ENCODE data around the gene TLE2. TPM values are rescaled to one million over a fixed set of nuclear protein-coding genes. Genes with fewer than 3 reads are reported as not detected.
A peak's percentile ranks its signal among the peaks of the same experiment; 100 is the strongest.
"Not testable (repeated sequence)": the region's sequence is repeated elsewhere in the genome, so short reads cannot be mapped to it uniquely, and the experiment has no call there.

Gene TLE2
- total RNA-seq, 1 donor from 2014 or later = 13.7 TPM

GRCh38 chr19:3039125-3039524, 10.0 kb upstream of the TLE2 start:
- Mint-ChIP-seq H3K9me3 (ENCODE audit: low read depth) (no peaks in the 10 kb centered on the region), H3K4me3 (ENCODE audit: unreplicated experiment) (no peak overlapping the region), H3K36me3 (ENCODE audit: low read depth) (no peaks in the 10 kb centered on the region), H3K27ac (ENCODE audit: unreplicated experiment) (no peak overlapping the region), H3K27me3 (ENCODE audit: low read depth) (peaks cover 5% of the 10 kb centered on the region), H3K4me1 (ENCODE audit: low read depth) (peaks cover 20% of the 10 kb centered on the region)
- DNase-seq (ENCODE audit: low spot score) = no peak
- no peak for TF ChIP-seq CTCF (IDR thresholded peaks at IDR 0.05)

GRCh38 chr19:3038214-3038613, 9.1 kb upstream of the TLE2 start:
- Mint-ChIP-seq H3K4me1 (ENCODE audit: low read depth) (peaks cover 20% of the 10 kb centered on the region), H3K27me3 (ENCODE audit: low read depth) (peaks cover 11% of the 10 kb centered on the region), H3K9me3 (ENCODE audit: low read depth) (no peaks in the 10 kb centered on the region), H3K27ac (ENCODE audit: unreplicated experiment) (no peak overlapping the region), H3K36me3 (ENCODE audit: low read depth) (no peaks in the 10 kb centered on the region), H3K4me3 (ENCODE audit: unreplicated experiment) (no peak overlapping the region)
- TF ChIP-seq CTCF (IDR thresholded peaks at IDR 0.05) = no peak
- DNase-seq (ENCODE audit: low spot score) = no peak

GRCh38 chr19:3036977-3037544, 8.0 kb upstream of the TLE2 start:
- peak; percentile 25 for TF ChIP-seq CTCF (IDR thresholded peaks at IDR 0.05)
- not testable (repeated sequence) for H3K27ac Mint-ChIP-seq (ENCODE audit: unreplicated experiment); H3K9me3 Mint-ChIP-seq (ENCODE audit: low read depth); DNase-seq (ENCODE audit: low spot score); H3K36me3 Mint-ChIP-seq (ENCODE audit: low read depth)
- H3K4me1 Mint-ChIP-seq (ENCODE audit: low read depth) = peaks cover 20% of the 10 kb centered on the region
- peaks cover 18% of the 10 kb centered on the region for H3K27me3 Mint-ChIP-seq (ENCODE audit: low read depth)
- peak overlapping the region; percentile 83 for H3K4me3 Mint-ChIP-seq (ENCODE audit: unreplicated experiment)

GRCh38 chr19:3036119-3036976, 7.3 kb upstream of the TLE2 start:
- Mint-ChIP-seq H3K27me3 (ENCODE audit: low read depth) (peaks cover 23% of the 10 kb centered on the region), H3K36me3 (ENCODE audit: low read depth) (peaks cover 2% of the 10 kb centered on the region), H3K9me3 (ENCODE audit: low read depth) (no peaks in the 10 kb centered on the region)

More at GRCh38 chr19:3036119-3036976, 7.3 kb upstream of the TLE2 start:
- DNase-seq (ENCODE audit: low spot score) = no peak
- H3K4me3 Mint-ChIP-seq (ENCODE audit: unreplicated experiment) = peak overlapping the region; percentile 83
- peak; percentile 64 for TF ChIP-seq CTCF (IDR thresholded peaks at IDR 0.05)
- peaks cover 20% of the 10 kb centered on the region for H3K4me1 Mint-ChIP-seq (ENCODE audit: low read depth)
- peak overlapping the region; percentile 93 for H3K27ac Mint-ChIP-seq (ENCODE audit: unreplicated experiment)

All from chondrocyte (in vitro differentiated cells).